Mucosa of descending colon (tissue), 3 donors: Measurements from ENCODE around the gene TUT1. TPM values are rescaled to one million over a fixed set of nuclear protein-coding genes. Genes with fewer than 3 reads are reported as not detected.
A peak's percentile ranks its signal among the peaks of the same experiment; 100 is the strongest.
"Not testable (repeated sequence)": the region's sequence is repeated elsewhere in the genome, so short reads cannot be mapped to it uniquely, and the experiment has no call there.

Experiments used
- ATAC-seq: fragments of 200-7000 bp; cut with Tn5 transposase; one replicate; pipeline ENCODE4 v1.9.1; 2020; ENCODE audit warnings: mild to moderate bottlenecking, moderate library complexity
- DNase-seq, 3 donors: peaks; one replicate each; pipeline ENCODE4 v3.0.0-alpha.2; 2020
- H3K36me3 ChIP-seq: fragments of 200-600 bp; one replicate; pipeline ENCODE4 v1.8.0; 2021; ENCODE audit warnings: low read depth, mild to moderate bottlenecking
- H3K4me1 ChIP-seq: fragments of 200-600 bp; one replicate; pipeline ENCODE4 v1.8.0; 2021; ENCODE audit warnings: low read depth, mild to moderate bottlenecking
- H3K4me3 ChIP-seq: fragments of 200-600 bp; one replicate; pipeline ENCODE4 v1.8.0; 2021; ENCODE audit warnings: mild to moderate bottlenecking
- H3K9me3 ChIP-seq: fragments of 200-600 bp; one replicate; pipeline ENCODE4 v1.8.0; 2021; ENCODE audit warnings: mild to moderate bottlenecking
- intact Hi-C, 2 donors: fragments of 100-400 bp; cut with DNase I in 1 of 2; cut with micrococcal nuclease in 1 of 2; formaldehyde crosslinking; loops; one replicate each; pipeline versions ENCODE4 v1.11.0 to v1.11.1; 2022; cut with DNase I, micrococcal nuclease
- total RNA-seq, 3 donors: library from RNA; stranded (reverse); fragmentation: NEBNext Ultra II Directional in 2 of 3; extraction: Animal tissue kit (Norgen Biotek cat#: 25700) in 2 of 3; gene quantifications; one replicate each; pipeline versions ENCODE4 v1.2.1 to v1.2.4, GENCODE V29; 2021 to 2023
- TF ChIP-seq, protein P1 (sequence below): fragments of 200-600 bp; IDR thresholded peaks from one replicate; pipeline ENCODE4 v1.8.0; 2022; ENCODE audit warnings: antibody characterized with exemption, mild to moderate bottlenecking
- donor health status: DM: no; HTN: no; CAD: no; lungs with moderate emphysema.
- donor health status: DM: no; HTN: no; CAD: no.
- donor health status: DM: no; HTN: yes; CAD: no.

TUT1 gene
- total RNA-seq, 3 donors from 2014 or later, result 11.9 to 19.8 (median 13.3) TPM

DNA sequence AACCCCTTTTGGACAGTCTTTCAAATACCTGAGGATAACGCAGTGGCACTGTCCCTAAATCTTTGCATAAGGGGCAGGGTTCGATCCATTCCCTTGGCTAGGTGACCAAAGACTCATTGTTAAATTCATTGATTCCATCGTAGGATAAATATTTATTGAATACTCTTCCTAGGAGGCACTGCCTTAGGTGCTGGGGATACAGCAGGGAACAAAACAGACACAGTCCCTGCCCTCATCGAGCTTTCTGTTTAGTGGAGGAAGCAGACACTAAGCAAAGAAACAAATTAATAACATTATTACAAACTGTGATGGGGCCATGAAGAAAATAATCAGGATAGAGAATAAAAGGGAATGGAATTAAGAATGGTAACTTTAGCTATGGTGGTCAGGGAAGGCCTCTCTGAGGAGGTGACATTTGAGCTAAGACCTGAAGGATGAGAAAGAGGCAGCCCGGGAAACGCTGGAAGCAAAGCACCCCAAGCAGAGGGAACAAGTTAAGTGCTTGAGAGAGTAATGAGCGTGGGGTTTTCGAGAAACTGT lies 29.8 kb upstream of the TUT1 start:
- DNase-seq (no peak), ATAC-seq (no peak)
- H3K36me3 ChIP-seq, result peaks cover 4% of the 10 kb centered on the region
- peak overlapping the region; percentile 44 for H3K4me3 ChIP-seq
- H3K4me1 ChIP-seq, result peaks cover 6% of the 10 kb centered on the region
- TF ChIP-seq, protein P1, sequence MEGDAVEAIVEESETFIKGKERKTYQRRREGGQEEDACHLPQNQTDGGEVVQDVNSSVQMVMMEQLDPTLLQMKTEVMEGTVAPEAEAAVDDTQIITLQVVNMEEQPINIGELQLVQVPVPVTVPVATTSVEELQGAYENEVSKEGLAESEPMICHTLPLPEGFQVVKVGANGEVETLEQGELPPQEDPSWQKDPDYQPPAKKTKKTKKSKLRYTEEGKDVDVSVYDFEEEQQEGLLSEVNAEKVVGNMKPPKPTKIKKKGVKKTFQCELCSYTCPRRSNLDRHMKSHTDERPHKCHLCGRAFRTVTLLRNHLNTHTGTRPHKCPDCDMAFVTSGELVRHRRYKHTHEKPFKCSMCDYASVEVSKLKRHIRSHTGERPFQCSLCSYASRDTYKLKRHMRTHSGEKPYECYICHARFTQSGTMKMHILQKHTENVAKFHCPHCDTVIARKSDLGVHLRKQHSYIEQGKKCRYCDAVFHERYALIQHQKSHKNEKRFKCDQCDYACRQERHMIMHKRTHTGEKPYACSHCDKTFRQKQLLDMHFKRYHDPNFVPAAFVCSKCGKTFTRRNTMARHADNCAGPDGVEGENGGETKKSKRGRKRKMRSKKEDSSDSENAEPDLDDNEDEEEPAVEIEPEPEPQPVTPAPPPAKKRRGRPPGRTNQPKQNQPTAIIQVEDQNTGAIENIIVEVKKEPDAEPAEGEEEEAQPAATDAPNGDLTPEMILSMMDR, result no peak
- intact Hi-C loops, result no loop called here
- H3K9me3 ChIP-seq, result no peaks in the 10 kb centered on the region

DNA sequence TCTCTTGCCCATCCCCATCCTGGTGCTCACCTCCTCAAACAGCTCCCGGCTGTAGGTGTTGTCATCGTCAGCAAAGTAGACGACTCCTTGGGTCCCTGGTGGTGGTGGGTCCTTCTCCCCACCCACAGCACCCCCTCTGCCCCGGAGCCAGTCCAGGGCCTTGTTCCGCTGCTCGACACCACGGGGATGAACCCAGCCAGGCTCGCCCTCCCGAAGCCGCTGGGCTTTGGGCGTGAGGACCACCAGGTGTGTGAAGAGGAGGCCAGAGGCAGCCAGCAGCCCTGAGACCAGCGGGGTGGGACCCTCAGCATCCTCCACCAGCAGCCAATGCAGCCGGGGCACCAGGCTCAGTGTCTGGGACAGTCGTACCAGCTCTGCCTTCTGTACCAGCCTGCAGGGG lies 25.6 kb upstream of the TUT1 start:
- H3K4me3 ChIP-seq, DNase-seq, H3K9me3 ChIP-seq, ATAC-seq, intact Hi-C loops, H3K36me3 ChIP-seq: not testable (repeated sequence)
- H3K4me1 ChIP-seq, result peaks cover 11% of the 10 kb centered on the region

DNA sequence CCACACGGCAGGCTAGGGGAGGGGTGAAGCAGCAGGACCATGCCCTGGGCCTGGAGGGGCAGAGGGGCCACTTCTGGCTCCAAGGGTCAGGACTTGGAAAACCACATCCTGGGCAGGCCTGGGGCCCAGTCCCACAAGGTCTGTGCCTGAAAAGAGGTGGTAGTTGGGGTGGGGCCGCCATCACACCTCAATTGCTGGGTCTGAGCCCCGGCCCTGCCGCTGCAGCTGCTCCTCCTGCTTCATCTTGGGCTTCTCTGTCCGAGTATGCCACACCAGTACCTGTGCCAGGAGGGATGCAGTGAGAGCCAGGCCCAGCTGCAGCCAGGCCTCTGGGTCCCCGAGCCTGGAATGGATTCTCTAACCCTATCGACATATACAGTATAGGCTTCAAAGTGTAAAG lies 24.2 kb upstream of the TUT1 start:
- TF ChIP-seq, protein P1, result no peak
- Histone ChIP-seq H3K4me1 (peaks cover 14% of the 10 kb centered on the region), H3K36me3 (no peaks in the 10 kb centered on the region), H3K9me3 (no peaks in the 10 kb centered on the region), H3K4me3 (no peak overlapping the region)
- ATAC-seq (no peak), DNase-seq (no peak)
- intact Hi-C loops, result no loop called here

DNA sequence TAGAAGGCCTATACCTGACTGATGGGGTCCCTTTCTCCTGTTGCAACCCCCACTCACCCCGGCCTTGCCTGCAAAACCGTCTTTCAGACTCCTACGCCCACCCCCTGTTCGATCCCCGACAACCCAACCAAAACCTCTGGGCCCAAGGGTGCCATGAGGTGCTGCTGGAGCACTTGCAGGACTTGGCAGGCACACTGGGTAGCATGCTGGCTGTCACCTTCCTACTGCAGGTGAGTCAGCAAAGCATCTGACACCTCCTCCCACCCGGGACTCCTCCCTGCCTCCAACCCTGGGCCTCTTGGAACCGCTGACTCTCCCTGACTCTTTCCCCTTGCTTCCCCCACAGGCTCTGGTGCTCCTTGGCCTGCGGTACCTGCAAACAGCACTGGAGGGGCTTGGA lies 23.0 kb upstream of the TUT1 start:
- ATAC-seq (no peak), DNase-seq (no peak)
- H3K9me3 ChIP-seq, result no peaks in the 10 kb centered on the region
- H3K4me3 ChIP-seq, result no peak overlapping the region
- intact Hi-C loops, result no loop called here
- TF ChIP-seq, protein P1, result no peak
- H3K4me1 ChIP-seq, result peaks cover 14% of the 10 kb centered on the region
- no peaks in the 10 kb centered on the region for H3K36me3 ChIP-seq

DNA sequence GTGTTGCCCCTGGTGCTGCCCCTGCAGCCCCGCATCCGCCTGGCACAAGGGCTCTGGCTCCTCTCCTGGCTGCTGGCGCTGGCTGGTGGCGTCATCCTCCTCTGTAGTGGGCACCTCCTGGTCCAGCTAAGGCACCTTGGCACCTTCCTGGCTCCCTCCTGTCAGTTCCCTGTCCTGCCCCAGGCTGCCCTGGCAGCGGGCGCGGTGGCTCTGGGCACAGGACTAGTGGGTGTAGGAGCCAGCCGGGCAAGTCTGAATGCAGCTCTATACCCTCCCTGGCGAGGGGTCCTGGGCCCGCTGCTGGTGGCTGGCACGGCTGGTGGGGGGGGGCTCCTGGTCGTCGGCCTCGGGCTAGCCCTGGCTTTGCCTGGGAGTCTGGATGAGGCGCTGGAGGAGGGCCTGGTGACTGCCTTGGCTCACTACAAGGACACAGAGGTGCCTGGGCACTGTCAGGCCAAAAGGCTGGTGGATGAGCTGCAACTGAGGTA lies 22.0 kb upstream of the TUT1 start:
- peak; percentile 2 for ATAC-seq
- no peaks in the 10 kb centered on the region for H3K9me3 ChIP-seq
- H3K4me1 ChIP-seq, result peaks cover 14% of the 10 kb centered on the region
- no peaks in the 10 kb centered on the region for H3K36me3 ChIP-seq
- no peak for DNase-seq
- intact Hi-C loops, result no loop called here
- no peak overlapping the region for H3K4me3 ChIP-seq
- TF ChIP-seq, protein P1, result no peak

DNA sequence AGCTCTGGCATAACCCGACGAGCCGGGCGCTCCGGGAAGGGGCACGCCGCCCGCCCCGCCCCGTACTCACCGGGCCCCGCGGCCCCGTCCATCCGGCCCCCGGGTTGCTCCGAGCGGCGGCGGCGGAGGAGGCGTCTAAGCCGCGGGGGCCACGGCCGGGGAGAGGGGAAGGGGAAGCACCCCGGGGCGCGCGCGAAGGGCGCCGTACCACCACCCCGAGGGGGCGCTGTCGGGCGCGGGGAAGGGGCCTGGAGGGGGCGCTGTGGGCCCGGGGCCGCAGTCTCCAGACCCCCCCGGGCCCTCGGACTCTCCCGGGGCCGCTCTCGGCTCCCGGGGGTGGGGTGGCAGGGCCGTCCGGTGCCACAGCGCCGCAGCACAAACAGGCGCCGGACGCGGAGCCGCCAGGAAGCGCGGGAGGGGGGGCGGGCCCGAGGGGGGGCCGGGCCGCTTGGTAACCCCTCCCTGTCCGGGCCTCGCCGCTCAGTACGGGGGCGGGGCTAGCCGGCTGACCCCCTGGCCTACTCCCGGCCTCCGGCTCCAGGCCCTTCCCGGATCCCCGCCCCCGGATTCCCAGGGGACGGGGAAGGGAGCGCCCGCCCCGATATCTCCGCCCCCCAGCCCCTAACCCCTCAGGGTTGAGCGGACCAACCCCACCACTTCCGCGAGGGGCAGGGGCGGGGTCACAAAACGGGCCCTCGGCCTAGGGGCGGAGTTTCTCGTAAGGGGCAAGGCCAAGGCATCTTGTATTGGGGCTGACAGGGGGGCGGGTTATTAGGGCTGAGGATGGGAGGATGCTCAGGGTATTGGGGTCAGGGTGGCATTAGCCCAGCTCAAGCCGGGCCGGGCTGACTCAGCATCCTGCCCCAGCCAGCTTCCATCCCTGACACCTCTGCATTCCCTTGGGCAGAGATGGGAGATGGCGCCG lies 21.3 kb upstream of the TUT1 start, which contains the start of the genes EML3 and ROM1:
EML3 (minus strand) TSS at position 410 of the 925 bp plus-strand sequence; CDS start at position 92, 318 bp downstream.
ROM1 (plus strand) TSS at position 892 of the 925 bp plus-strand sequence; CDS start at position 917, 25 bp downstream.
- intact Hi-C loops, result no loop called here
- DNase-seq (peak; percentile 88 to 94 (median 91)), ATAC-seq (peak; percentile 86)
- TF ChIP-seq, protein P1, result peak; percentile 91
- Histone ChIP-seq H3K36me3 (no peaks in the 10 kb centered on the region), H3K4me3 (peak within 1 kb of the TSS; percentile 68), H3K9me3 (no peaks in the 10 kb centered on the region), H3K4me1 (peaks cover 14% of the 10 kb centered on the region)
